SJCRH30 (cell line): ENCODE data around the gene OR2Z1. TPM values are rescaled to one million over a fixed set of nuclear protein-coding genes. Genes with fewer than 3 reads are reported as not detected.
"Not testable (repeated sequence)": the region's sequence is repeated elsewhere in the genome, so short reads cannot be mapped to it uniquely, and the experiment has no call there.

Experiments used
- DNase-seq, 2 experiments: peaks; one replicate each; pipeline ENCODE4 v3.0.0-alpha.2; 2015 to 2020
- H3K27ac ChIP-seq: fragments of 250-450 bp; sonication (Bioruptor Pico); 2 replicates; pipeline ENCODE4 v1.5.1; 2020; ENCODE audit warnings: mild to moderate bottlenecking, moderate library complexity
- H3K27me3 ChIP-seq: fragments of 250-450 bp; sonication (Bioruptor Pico); 2 replicates; pipeline ENCODE4 v1.5.1; 2020; ENCODE audit warnings: mild to moderate bottlenecking, moderate library complexity
- H3K36me3 ChIP-seq: fragments of 250-450 bp; sonication (Bioruptor Pico); 2 replicates; pipeline ENCODE4 v1.5.1; 2020; ENCODE audit warnings: mild to moderate bottlenecking, moderate library complexity
- H3K4me1 ChIP-seq: fragments of 250-450 bp; sonication (Bioruptor Pico); 2 replicates; pipeline ENCODE4 v1.5.1; 2020; ENCODE audit warnings: mild to moderate bottlenecking, moderate library complexity
- H3K4me3 ChIP-seq: fragments of 250-450 bp; sonication (Bioruptor Pico); 2 replicates; pipeline ENCODE4 v1.5.1; 2020; ENCODE audit warnings: mild to moderate bottlenecking, moderate library complexity
- H3K9me3 ChIP-seq: fragments of 250-450 bp; sonication (Bioruptor Pico); replicated peaks from 2 replicates; pipeline ENCODE4 v1.5.1; 2020; ENCODE audit warnings: mild to moderate bottlenecking, moderate library complexity
- total RNA-seq: library from RNA; depleted of rRNA; stranded (reverse); fragments of >200 nt; shearing (Covaris generic); gene quantifications from 2 replicates; pipeline ENCODE4 v1.2.3, GENCODE V29; 2014

OR2Z1 gene
- total RNA-seq, 1 experiment from 2014 or later, result not detected

GRCh38 chr19:8696993-8697392 is 24.4 kb upstream of the OR2Z1 start:
- Histone ChIP-seq H3K27me3 (no peaks in the 10 kb centered on the region), H3K27ac (no peak overlapping the region), H3K9me3 (no peaks in the 10 kb centered on the region), H3K4me3 (no peak overlapping the region), H3K36me3 (no peaks in the 10 kb centered on the region), H3K4me1 (no peaks in the 10 kb centered on the region)
- DNase-seq, result no peak

GRCh38 chr19:8697671-8698432 is 23.6 kb upstream of the OR2Z1 start:
- Histone ChIP-seq H3K27ac (no peak overlapping the region), H3K36me3 (no peaks in the 10 kb centered on the region), H3K27me3 (no peaks in the 10 kb centered on the region), H3K4me3 (no peak overlapping the region), H3K4me1 (no peaks in the 10 kb centered on the region), H3K9me3 (no peaks in the 10 kb centered on the region)
- DNase-seq, result no peak

DNA sequence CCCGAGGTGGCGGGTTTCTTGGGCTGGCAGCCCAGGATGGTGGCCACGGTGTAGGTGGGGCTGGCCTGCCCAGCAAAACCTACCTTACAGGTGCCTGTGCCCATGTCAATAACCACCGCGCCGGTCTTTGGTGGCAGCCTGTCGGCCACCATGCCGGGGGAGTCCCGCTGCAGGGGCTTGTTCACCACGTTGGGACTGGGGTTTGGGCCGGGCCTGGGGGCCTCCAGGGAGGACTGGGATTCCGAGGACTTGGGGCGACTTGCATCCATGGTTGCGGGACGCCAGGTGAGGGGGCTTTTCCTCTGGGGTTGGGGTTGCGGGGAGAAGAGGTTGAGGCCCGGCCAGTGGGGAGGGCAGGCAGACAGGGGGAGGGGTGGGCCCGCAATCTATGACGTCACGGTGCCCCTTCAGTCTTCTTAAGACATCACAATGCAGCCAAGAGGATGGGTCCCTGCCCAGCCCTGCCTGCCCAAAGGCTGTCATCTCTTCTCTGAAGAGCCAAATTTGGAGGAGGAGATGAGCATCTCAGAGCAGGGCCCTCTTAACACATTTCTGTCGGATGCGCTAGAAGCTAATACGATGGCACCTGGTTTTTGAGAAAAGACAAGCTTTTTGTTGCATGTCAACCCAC is 22.9 kb upstream of the OR2Z1 start, which contains the start of gene ACTL9:
TSS of gene ACTL9 (minus strand) at position 363 of the 631 bp plus-strand sequence. CDS start at position 269, 94 bp downstream.
- Histone ChIP-seq H3K4me3 (no peak within 1 kb of the TSS), H3K27ac (no peak within 1 kb of the TSS)

GRCh38 chr19:8699908-8700307 is 21.5 kb upstream of the OR2Z1 start:
- Histone ChIP-seq H3K4me1 (no peaks in the 10 kb centered on the region), H3K27ac (no peak overlapping the region), H3K9me3 (no peaks in the 10 kb centered on the region), H3K27me3 (no peaks in the 10 kb centered on the region), H3K36me3 (no peaks in the 10 kb centered on the region), H3K4me3 (no peak overlapping the region)
- no peak for DNase-seq

More for the DNA sequence above, 22.9 kb upstream of the OR2Z1 start, which contains the start of gene ACTL9:
- H3K27me3 ChIP-seq, result no peaks in the 10 kb centered on the region
- no peaks in the 10 kb centered on the region for H3K9me3 ChIP-seq
- no peaks in the 10 kb centered on the region for H3K4me1 ChIP-seq
- no peak for DNase-seq
- no peaks in the 10 kb centered on the region for H3K36me3 ChIP-seq

GRCh38 chr19:8700956-8701355 is 20.5 kb upstream of the OR2Z1 start:
- no peaks in the 10 kb centered on the region for H3K27me3 ChIP-seq
- no peaks in the 10 kb centered on the region for H3K9me3 ChIP-seq
- no peak overlapping the region for H3K4me3 ChIP-seq
- H3K36me3 ChIP-seq, result no peaks in the 10 kb centered on the region
- no peak overlapping the region for H3K27ac ChIP-seq
- no peak for DNase-seq
- no peaks in the 10 kb centered on the region for H3K4me1 ChIP-seq

- H3K27ac ChIP-seq, result no peak overlapping the region
- no peak overlapping the region for H3K4me3 ChIP-seq
- no peaks in the 10 kb centered on the region for H3K4me1 ChIP-seq
- no peak for DNase-seq
- no peaks in the 10 kb centered on the region for H3K9me3 ChIP-seq
- H3K36me3 ChIP-seq, result no peaks in the 10 kb centered on the region
- H3K27me3 ChIP-seq, result no peaks in the 10 kb centered on the region
These were observed 19.1 kb upstream of the OR2Z1 start for GRCh38 chr19:8702350-8702749.

DNA sequence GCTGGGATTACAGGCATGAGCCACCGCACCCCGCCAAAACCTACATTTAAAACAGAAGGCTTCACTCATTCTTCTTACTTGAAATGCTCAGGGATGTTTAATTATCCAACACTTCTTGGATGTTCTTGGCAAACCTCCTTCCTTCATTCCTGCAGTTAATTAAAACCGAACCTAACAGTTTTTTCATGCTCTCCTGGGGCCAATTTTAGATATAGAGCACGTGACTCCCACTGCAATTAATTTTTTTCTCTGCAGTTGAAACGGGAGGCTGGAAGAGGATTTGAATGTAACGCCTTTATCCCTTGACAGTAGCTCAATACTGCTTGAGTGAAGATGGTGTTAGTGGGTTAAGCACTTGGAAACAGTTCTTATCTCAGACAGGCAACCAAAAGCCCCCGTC is 18.2 kb upstream of the OR2Z1 start:
- no peak overlapping the region for H3K27ac ChIP-seq
- H3K27me3 ChIP-seq, result no peaks in the 10 kb centered on the region
- no peaks in the 10 kb centered on the region for H3K9me3 ChIP-seq
- no peaks in the 10 kb centered on the region for H3K36me3 ChIP-seq
- H3K4me1 ChIP-seq, result no peaks in the 10 kb centered on the region
- no peak overlapping the region for H3K4me3 ChIP-seq
- DNase-seq, result no peak

- not testable (repeated sequence) for H3K36me3 ChIP-seq, H3K9me3 ChIP-seq, H3K4me3 ChIP-seq, H3K27me3 ChIP-seq, DNase-seq, H3K4me1 ChIP-seq, H3K27ac ChIP-seq
These were observed 16.1 kb upstream of the OR2Z1 start for GRCh38 chr19:8705304-8705703.

DNA sequence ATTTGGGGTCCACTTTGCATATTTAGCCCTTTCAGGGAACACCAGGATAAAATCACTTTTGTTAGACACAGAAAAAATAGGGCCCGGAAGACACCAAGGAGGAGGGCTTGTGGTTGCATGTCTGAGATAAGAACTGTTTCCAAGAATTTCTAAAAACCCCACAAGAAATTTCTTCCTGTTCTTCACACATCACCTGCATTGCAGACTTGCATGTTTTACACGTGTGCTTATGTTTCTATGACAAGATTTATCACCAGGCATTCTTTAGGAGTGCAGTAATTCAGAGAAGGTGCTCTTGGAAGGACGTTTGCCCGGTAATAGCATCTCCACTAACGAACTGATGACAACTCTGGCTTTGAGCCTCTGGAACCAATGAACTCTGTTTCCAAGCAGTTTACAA is 15.7 kb upstream of the OR2Z1 start:
- no peak overlapping the region for H3K27ac ChIP-seq

GRCh38 chr19:8710337-8710736 is 11.1 kb upstream of the OR2Z1 start:
- not testable (repeated sequence) for H3K27me3 ChIP-seq, H3K9me3 ChIP-seq, H3K27ac ChIP-seq, H3K36me3 ChIP-seq, H3K4me3 ChIP-seq, H3K4me1 ChIP-seq, DNase-seq

More for the DNA sequence above, 15.7 kb upstream of the OR2Z1 start:
- Histone ChIP-seq H3K36me3 (no peaks in the 10 kb centered on the region), H3K9me3 (no peaks in the 10 kb centered on the region), H3K4me1 (no peaks in the 10 kb centered on the region), H3K27me3 (no peaks in the 10 kb centered on the region), H3K4me3 (no peak overlapping the region)
- DNase-seq, result no peak

DNA sequence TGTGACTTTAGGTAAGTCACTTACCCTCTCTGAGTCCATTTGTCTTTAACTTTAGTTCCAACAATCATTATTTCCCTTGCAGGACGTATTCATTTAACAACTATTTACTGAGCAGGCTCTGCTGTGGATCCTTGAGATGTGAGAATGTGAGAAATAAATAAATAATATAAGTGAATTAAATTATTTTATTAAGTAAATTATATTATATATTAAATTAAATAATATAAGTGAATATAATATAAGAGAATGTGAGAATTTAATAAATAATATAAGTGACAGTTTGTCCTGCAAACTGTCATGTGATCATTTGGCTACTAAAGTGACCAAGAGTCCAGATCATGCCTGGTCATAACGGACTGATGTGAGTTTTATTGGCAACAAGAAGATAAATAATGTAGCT is 598 bp downstream of the OR2Z1 start:
- H3K4me3 ChIP-seq, result no peak overlapping the region
- DNase-seq, result no peak
- no peak overlapping the region for H3K27ac ChIP-seq
- no peaks in the 10 kb centered on the region for H3K27me3 ChIP-seq
- no peaks in the 10 kb centered on the region for H3K4me1 ChIP-seq
- H3K36me3 ChIP-seq, result no peaks in the 10 kb centered on the region
- no peaks in the 10 kb centered on the region for H3K9me3 ChIP-seq

- no peaks in the 10 kb centered on the region for H3K9me3 ChIP-seq
- H3K4me1 ChIP-seq, result no peaks in the 10 kb centered on the region
- H3K36me3 ChIP-seq, result no peaks in the 10 kb centered on the region
- no peaks in the 10 kb centered on the region for H3K27me3 ChIP-seq
- no peak for DNase-seq
- no peak overlapping the region for H3K27ac ChIP-seq
- no peak overlapping the region for H3K4me3 ChIP-seq
These were observed 2.8 kb downstream of the OR2Z1 start for GRCh38 chr19:8724276-8724675.

DNA sequence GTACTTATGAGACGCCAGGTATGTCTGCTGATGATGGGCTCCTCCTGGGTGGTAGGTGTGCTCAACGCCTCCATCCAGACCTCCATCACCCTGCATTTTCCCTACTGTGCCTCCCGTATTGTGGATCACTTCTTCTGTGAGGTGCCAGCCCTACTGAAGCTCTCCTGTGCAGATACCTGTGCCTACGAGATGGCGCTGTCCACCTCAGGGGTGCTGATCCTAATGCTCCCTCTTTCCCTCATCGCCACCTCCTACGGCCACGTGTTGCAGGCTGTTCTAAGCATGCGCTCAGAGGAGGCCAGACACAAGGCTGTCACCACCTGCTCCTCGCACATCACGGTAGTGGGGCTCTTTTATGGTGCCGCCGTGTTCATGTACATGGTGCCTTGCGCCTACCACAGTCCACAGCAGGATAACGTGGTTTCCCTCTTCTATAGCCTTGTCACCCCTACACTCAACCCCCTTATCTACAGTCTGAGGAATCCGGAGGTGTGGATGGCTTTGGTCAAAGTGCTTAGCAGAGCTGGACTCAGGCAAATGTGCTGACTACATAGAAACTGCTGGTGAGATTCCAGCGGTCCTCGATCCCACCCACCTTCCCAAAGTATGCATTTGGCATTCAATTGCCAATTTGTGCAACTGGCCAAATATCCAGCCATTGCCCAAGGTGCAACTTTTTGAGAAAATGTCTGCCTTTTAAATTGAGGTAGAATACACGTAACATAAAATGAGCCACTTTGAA is 10.2 kb downstream of the OR2Z1 start:
- Histone ChIP-seq H3K36me3 (no peaks in the 10 kb centered on the region), H3K9me3 (no peaks in the 10 kb centered on the region), H3K27me3 (no peaks in the 10 kb centered on the region), H3K4me1 (no peaks in the 10 kb centered on the region), H3K4me3 (no peak overlapping the region), H3K27ac (no peak overlapping the region)
- DNase-seq, result peak; percentile 10 to 11

- no peak for DNase-seq
- no peak overlapping the region for H3K27ac ChIP-seq
- H3K4me3 ChIP-seq, result no peak overlapping the region
- no peaks in the 10 kb centered on the region for H3K27me3 ChIP-seq
- no peaks in the 10 kb centered on the region for H3K9me3 ChIP-seq
- no peaks in the 10 kb centered on the region for H3K4me1 ChIP-seq
- H3K36me3 ChIP-seq, result no peaks in the 10 kb centered on the region
These were observed 16.9 kb downstream of the OR2Z1 start for GRCh38 chr19:8738377-8738776.
